Fibroblast of pulmonary artery (primary cell): Measurements from ENCODE around the gene CALML4.
"Not testable (repeated sequence)": the region's sequence is repeated elsewhere in the genome, so short reads cannot be mapped to it uniquely, and the experiment has no call there.

Source experiments
- DNase-seq: peaks from one replicate; pipeline ENCODE4 v3.0.0-alpha.2; 2010; ENCODE audit warnings: low read depth
- H3K4me3 ChIP-seq: replicated peaks from 2 replicates; pipeline ENCODE4 v1.5.1; 2011; ENCODE audit warnings: low read depth, mild to moderate bottlenecking, control low read depth, low read length, moderate library complexity
- CTCF ChIP-seq: IDR thresholded peaks from 2 replicates; pipeline ENCODE4 v1.5.1; 2011; ENCODE audit warnings: mild to moderate bottlenecking, control low read depth, low read length, inconsistent platforms; ENCODE audit errors: missing control alignments

CALML4 gene

GRCh38 chr15:68175526-68175925 is 29.6 kb downstream of the CALML4 start:
- no peak for TF ChIP-seq CTCF
- no peak for DNase-seq
- no peak overlapping the region for H3K4me3 ChIP-seq

- no peak for DNase-seq
- H3K4me3 ChIP-seq: no peak overlapping the region
- TF ChIP-seq CTCF: no peak
Observed at GRCh38 chr15:68173119-68173518, 32.0 kb downstream of the CALML4 start.

GRCh38 chr15:68172037-68172436 is 33.1 kb downstream of the CALML4 start:
- DNase-seq, H3K4me3 ChIP-seq: not testable (repeated sequence)

- TF ChIP-seq CTCF: no peak
- H3K4me3 ChIP-seq: no peak overlapping the region
- DNase-seq: no peak
Observed at GRCh38 chr15:68166847-68167246, 38.3 kb downstream of the CALML4 start.

GRCh38 chr15:68163191-68163590 is 41.9 kb downstream of the CALML4 start:
- no peak overlapping the region for H3K4me3 ChIP-seq
- no peak for DNase-seq
- TF ChIP-seq CTCF: no peak

- no peak for TF ChIP-seq CTCF
- no peak overlapping the region for H3K4me3 ChIP-seq
- no peak for DNase-seq
Observed at GRCh38 chr15:68158046-68158628, 47.0 kb downstream of the CALML4 start.

- DNase-seq: no peak
- TF ChIP-seq CTCF: no peak
- H3K4me3 ChIP-seq: no peak overlapping the region
Observed at GRCh38 chr15:68157074-68157473, 48.1 kb downstream of the CALML4 start.
